CD14-positive monocyte (primary cell): ENCODE data around the gene SLC35A2. TPM values are rescaled to one million over a fixed set of nuclear protein-coding genes. Genes with fewer than 3 reads are reported as not detected.
"Not testable (repeated sequence)": the region's sequence is repeated elsewhere in the genome, so short reads cannot be mapped to it uniquely, and the experiment has no call there.

Experiments used
- DNase-seq, 3 donors: peaks; one replicate each; pipeline ENCODE4 v3.0.0-alpha.2; 2011 to 2022
- H2AFZ ChIP-seq: 2 replicates; pipeline ENCODE4 v1.6.0; 2012; ENCODE audit warnings: mild to moderate bottlenecking, low read depth, low read length, inconsistent platforms; ENCODE audit not compliant: insufficient read depth, poor library complexity, severe bottlenecking
- H3K27ac ChIP-seq, 2 donors: 1 replicate in 1 of 2; 2 replicates in 1 of 2; pipeline ENCODE4 v1.5.1; 2012 to 2013; ENCODE audit warnings: low read length in 2 of 2, control low read depth in 1 of 2, inconsistent platforms in 1 of 2, low read depth in 1 of 2, mild to moderate bottlenecking in 1 of 2
- H3K27me3 ChIP-seq, 2 donors: one replicate each; pipeline versions ENCODE4 v1.6.0 to v1.6.1; 2011 to 2013; ENCODE audit warnings: low read length in 2 of 2; ENCODE audit not compliant: control insufficient read depth in 2 of 2, insufficient read depth in 2 of 2
- H3K36me3 ChIP-seq, 2 donors: replicated peaks in 1 of 2; 1 replicate in 1 of 2; 2 replicates in 1 of 2; pipeline versions ENCODE4 v1.5.1 to v1.6.1; 2012 to 2013; ENCODE audit warnings: low read length in 2 of 2, control low read depth in 1 of 2, inconsistent platforms in 1 of 2, mild to moderate bottlenecking in 1 of 2; ENCODE audit not compliant: insufficient read depth in 2 of 2, control insufficient read depth in 1 of 2
- H3K4me1 ChIP-seq, 2 donors: 1 replicate in 1 of 2; 2 replicates in 1 of 2; pipeline versions ENCODE4 v1.5.1 to v1.6.1; 2012 to 2013; ENCODE audit warnings: low read length in 2 of 2, control low read depth in 1 of 2, inconsistent platforms in 1 of 2, mild to moderate bottlenecking in 1 of 2, moderate library complexity in 1 of 2; ENCODE audit not compliant: insufficient read depth in 2 of 2, control insufficient read depth in 1 of 2
- H3K4me2 ChIP-seq: replicated peaks from 2 replicates; pipeline ENCODE3; 2012; ENCODE audit warnings: low read length, moderate library complexity, mild to moderate bottlenecking; ENCODE audit not compliant: poor library complexity, severe bottlenecking; ENCODE audit errors: extremely low read depth
- H3K4me3 ChIP-seq, 3 experiments: fragments of 200-600 bp in 1 of 3; sonication (generic) in 1 of 3; replicated peaks in 1 of 3; 1 replicate in 2 of 3; 2 replicates in 1 of 3; pipeline ENCODE4 v1.5.1; 2011 to 2013; ENCODE audit warnings: low read length in 3 of 3, mild to moderate bottlenecking in 3 of 3, control low read depth in 2 of 3, low read depth in 2 of 3, inconsistent platforms in 1 of 3, moderate library complexity in 1 of 3
- H3K79me2 ChIP-seq: 2 replicates; pipeline ENCODE4 v1.6.0; 2012; ENCODE audit warnings: mild to moderate bottlenecking, control low read depth, inconsistent platforms, low read length, moderate library complexity; ENCODE audit not compliant: insufficient read depth
- H3K9ac ChIP-seq: 2 replicates; pipeline ENCODE4 v1.6.0; 2017; ENCODE audit warnings: low read length, mild to moderate bottlenecking; ENCODE audit not compliant: insufficient read depth, poor library complexity, severe bottlenecking
- H3K9me3 ChIP-seq, 2 donors: replicated peaks in 1 of 2; 1 replicate in 1 of 2; 2 replicates in 1 of 2; pipeline versions ENCODE4 v1.5.1 to v1.6.1; 2012 to 2013; ENCODE audit warnings: low read length in 2 of 2, control low read depth in 1 of 2; ENCODE audit not compliant: control insufficient read depth in 1 of 2, insufficient read depth in 1 of 2
- H4K20me1 ChIP-seq: 2 replicates; pipeline ENCODE4 v1.6.0; 2012; ENCODE audit warnings: mild to moderate bottlenecking, low read length, control low read depth, moderate library complexity; ENCODE audit not compliant: insufficient read depth
- H3K27ac Mint-ChIP-seq, 7 donors: one replicate each; pipeline ENCODE4 v1.8.0; 2020; ENCODE audit warnings: mild to moderate bottlenecking in 7 of 7, mixed read lengths in 7 of 7, moderate library complexity in 6 of 7, inconsistent platforms in 2 of 7
- H3K27me3 Mint-ChIP-seq, 3 donors: one replicate each; pipeline ENCODE4 v1.8.0; 2021 to 2022; ENCODE audit warnings: low read depth in 3 of 3, mild to moderate bottlenecking in 3 of 3, mixed read lengths in 3 of 3, moderate library complexity in 3 of 3, inconsistent platforms in 1 of 3
- H3K36me3 Mint-ChIP-seq, 2 donors: one replicate each; pipeline ENCODE4 v1.8.0; 2020; ENCODE audit warnings: mixed read lengths in 2 of 2, inconsistent platforms in 1 of 2, mild to moderate bottlenecking in 1 of 2
- H3K4me1 Mint-ChIP-seq: one replicate; pipeline ENCODE4 v1.8.0; 2020; ENCODE audit warnings: mild to moderate bottlenecking, mixed read lengths
- H3K4me3 Mint-ChIP-seq, 2 donors: one replicate each; pipeline ENCODE4 v1.8.0; 2020; ENCODE audit warnings: mild to moderate bottlenecking in 2 of 2, mixed read lengths in 2 of 2, moderate library complexity in 1 of 2
- H3K9me3 Mint-ChIP-seq, 7 donors: one replicate each; pipeline ENCODE4 v1.8.0; 2020 to 2022; ENCODE audit warnings: mixed read lengths in 7 of 7, mild to moderate bottlenecking in 6 of 7, moderate library complexity in 6 of 7, inconsistent platforms in 2 of 7
- WGBS: methylation state at CpG from one replicate; pipeline ENCODE4 v1.1.5; 2013; ENCODE audit warnings: missing lambda C conversion rate; ENCODE audit not compliant: insufficient coverage; 5-methylcytosine and 5-hydroxymethylcytosine counted together
- intact Hi-C, 2 donors: fragments of 100-400 bp; cut with micrococcal nuclease; formaldehyde crosslinking; loops; one replicate each; pipeline versions ENCODE4 v1.15.0 to v1.15.1; 2023
- polyA plus RNA-seq, 3 donors: library from polyadenylated mRNA; depleted of rRNA in 1 of 3; unstranded in 2 of 3; stranded (reverse) in 1 of 3; fragments of 300-500 nt in 2 of 3; fragments of >200 nt in 1 of 3; fragmentation: Illumina TruSeq in 2 of 3; gene quantifications; 1 replicate in 2 of 3; 2 replicates in 1 of 3; pipeline ENCODE4 v1.2.3, GENCODE V29; 2012 to 2021
- TF ChIP-seq, protein P1 (sequence below): fragments of 200-600 bp; IDR thresholded peaks from one replicate; pipeline ENCODE4 v1.8.0; 2022; ENCODE audit warnings: antibody characterized with exemption, mild to moderate bottlenecking

Gene SLC35A2
- polyA plus RNA-seq, 3 donors: 14.3 to 21.6 (median 18.4) TPM

DNA sequence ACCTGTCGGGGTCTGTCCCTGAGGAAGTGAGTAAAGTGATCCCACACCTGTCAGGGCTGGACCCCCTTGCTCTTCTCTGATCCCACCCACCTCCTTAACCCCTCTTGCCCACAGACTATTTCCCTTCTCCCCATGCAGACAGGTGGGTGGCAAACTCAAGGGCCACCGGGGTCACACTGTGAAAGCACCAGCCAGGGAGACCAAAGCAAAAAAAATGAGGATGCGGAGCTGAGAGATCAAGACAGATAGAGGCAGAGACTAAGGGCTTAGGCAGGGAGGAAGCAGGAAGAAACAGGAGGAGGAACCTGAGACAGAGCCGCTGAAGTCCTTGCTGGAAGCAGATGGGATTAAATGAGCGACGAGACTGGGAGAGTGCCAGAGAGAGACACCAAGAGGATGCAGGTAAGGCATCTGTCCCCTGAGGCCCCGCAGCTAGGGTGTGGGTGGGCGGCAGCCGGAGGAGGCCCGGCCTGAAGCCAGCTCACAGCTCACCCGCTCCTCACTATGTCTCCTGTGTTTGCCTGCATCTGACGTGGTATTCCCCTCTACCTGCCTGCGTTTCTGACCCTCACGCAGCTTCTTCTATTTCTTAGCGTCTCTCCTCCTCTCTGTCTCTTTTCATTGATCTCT, 21.0 kb downstream of the SLC35A2 start:
- peaks cover 16% of the 10 kb centered on the region for H3K4me1 Mint-ChIP-seq
- peaks cover 12 to 24% of the 10 kb centered on the region in 2 donors for H3K36me3 ChIP-seq
- DNase-seq: no peak
- peak overlapping the region; percentile 84 to 93 for H3K4me3 Mint-ChIP-seq
- peak overlapping the region in 3 of 7 donors; percentile 0 to 52 (median 43) for H3K27ac Mint-ChIP-seq
- peak overlapping the region; percentile 40 for H3K9ac ChIP-seq
- H3K4me2 ChIP-seq: peak overlapping the region; percentile 85
- peaks cover 16 to 19% of the 10 kb centered on the region in 2 donors for H3K36me3 Mint-ChIP-seq
- peaks cover 9 to 21% of the 10 kb centered on the region in 2 donors for H3K4me1 ChIP-seq
- TF ChIP-seq, protein P1, sequence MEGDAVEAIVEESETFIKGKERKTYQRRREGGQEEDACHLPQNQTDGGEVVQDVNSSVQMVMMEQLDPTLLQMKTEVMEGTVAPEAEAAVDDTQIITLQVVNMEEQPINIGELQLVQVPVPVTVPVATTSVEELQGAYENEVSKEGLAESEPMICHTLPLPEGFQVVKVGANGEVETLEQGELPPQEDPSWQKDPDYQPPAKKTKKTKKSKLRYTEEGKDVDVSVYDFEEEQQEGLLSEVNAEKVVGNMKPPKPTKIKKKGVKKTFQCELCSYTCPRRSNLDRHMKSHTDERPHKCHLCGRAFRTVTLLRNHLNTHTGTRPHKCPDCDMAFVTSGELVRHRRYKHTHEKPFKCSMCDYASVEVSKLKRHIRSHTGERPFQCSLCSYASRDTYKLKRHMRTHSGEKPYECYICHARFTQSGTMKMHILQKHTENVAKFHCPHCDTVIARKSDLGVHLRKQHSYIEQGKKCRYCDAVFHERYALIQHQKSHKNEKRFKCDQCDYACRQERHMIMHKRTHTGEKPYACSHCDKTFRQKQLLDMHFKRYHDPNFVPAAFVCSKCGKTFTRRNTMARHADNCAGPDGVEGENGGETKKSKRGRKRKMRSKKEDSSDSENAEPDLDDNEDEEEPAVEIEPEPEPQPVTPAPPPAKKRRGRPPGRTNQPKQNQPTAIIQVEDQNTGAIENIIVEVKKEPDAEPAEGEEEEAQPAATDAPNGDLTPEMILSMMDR: no peak
- H3K9me3 Mint-ChIP-seq: peaks cover 0 to 7% (median 0%) of the 10 kb centered on the region in 7 donors
- no peak overlapping the region for H3K27ac ChIP-seq
- intact Hi-C loops: loop anchor here (5.0 to 10.0 kb wide), 3 partner anchors 54 to 154 kb away; partner anchors contain the start of gene TFE3 (in 1 of the 2)
- H3K27me3 ChIP-seq: no peaks in the 10 kb centered on the region
- no peaks in the 10 kb centered on the region for H3K9me3 ChIP-seq
- peaks cover 2% of the 10 kb centered on the region for H3K79me2 ChIP-seq
- H3K4me3 ChIP-seq: peak overlapping the region; percentile 36 to 77 (median 39)
- H2AFZ ChIP-seq: peak overlapping the region; percentile 81
- peaks cover 4% of the 10 kb centered on the region for H4K20me1 ChIP-seq
- H3K27me3 Mint-ChIP-seq: peaks cover 0 to 10% (median 9%) of the 10 kb centered on the region in 3 donors
- 4% methylated on average over 7 of the region's 15 CpGs for WGBS

DNA sequence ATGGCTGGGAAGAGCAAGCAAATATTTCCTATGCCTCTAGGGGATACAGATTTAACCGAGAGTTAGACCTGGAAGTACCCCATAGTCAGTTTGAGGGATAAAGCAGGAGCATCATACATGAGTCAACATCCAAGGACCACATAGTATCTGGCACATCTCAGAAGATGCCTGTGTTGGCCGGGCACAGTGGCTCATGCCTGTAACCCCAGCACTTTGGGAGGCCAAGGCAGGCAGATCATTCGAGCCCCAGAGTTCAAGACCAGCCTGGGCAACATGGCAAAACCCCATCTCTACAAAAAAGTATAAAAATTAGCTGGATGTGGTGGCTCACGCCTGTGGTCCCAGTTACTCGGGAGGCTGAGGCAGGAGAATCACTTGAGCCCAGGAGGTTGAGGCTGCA, 24.9 kb downstream of the SLC35A2 start:
- DNase-seq, H3K79me2 ChIP-seq, H3K9me3 Mint-ChIP-seq, H3K4me3 Mint-ChIP-seq, H3K9me3 ChIP-seq, H3K27me3 ChIP-seq, H3K4me1 Mint-ChIP-seq, H3K36me3 ChIP-seq, H3K4me3 ChIP-seq, H2AFZ ChIP-seq, H3K9ac ChIP-seq, H4K20me1 ChIP-seq, H3K27ac ChIP-seq, H3K4me1 ChIP-seq, H3K27ac Mint-ChIP-seq, intact Hi-C loops, H3K36me3 Mint-ChIP-seq, H3K4me2 ChIP-seq: not testable (repeated sequence)
- WGBS: no CpG with 5 or more reads among the region's 5 CpGs
- peaks cover 2 to 12% (median 11%) of the 10 kb centered on the region in 3 donors for H3K27me3 Mint-ChIP-seq
